Testis (tissue), 2 donors: ENCODE data around the gene SLC9A9.

Source experiments
- CTCF ChIP-seq, 3 experiments: fragments of 450-650 bp in 2 of 3; fragments of 200-600 bp in 1 of 3; sonication (generic) in 1 of 3; IDR thresholded peaks; one replicate each; pipeline ENCODE4 v1.5.1; 2016 to 2019; ENCODE audit warnings: antibody characterized with exemption in 3 of 3, mild to moderate bottlenecking in 2 of 3, moderate library complexity in 1 of 3
- POLR2A ChIP-seq: fragments of 450-650 bp; IDR thresholded peaks from one replicate; pipeline ENCODE4 v1.6.1; 2017; ENCODE audit warnings: antibody characterized with exemption, mild to moderate bottlenecking, moderate library complexity

GRCh38 chr3:143565951-143566350, 282.3 kb downstream of the SLC9A9 start:
- no peak for TF ChIP-seq POLR2A
- no peak for TF ChIP-seq CTCF (IDR thresholded peaks at IDR 0.05)
